Epidermal melanocyte (primary cell): ENCODE results near the gene DOK6.
A peak's percentile ranks its signal among the peaks of the same experiment; 100 is the strongest.

Source experiments
- DNase-seq: peaks from one replicate; pipeline ENCODE4 v3.0.0; 2011; ENCODE audit warnings: low spot score; ENCODE audit not compliant: insufficient read length

Gene DOK6

DNA sequence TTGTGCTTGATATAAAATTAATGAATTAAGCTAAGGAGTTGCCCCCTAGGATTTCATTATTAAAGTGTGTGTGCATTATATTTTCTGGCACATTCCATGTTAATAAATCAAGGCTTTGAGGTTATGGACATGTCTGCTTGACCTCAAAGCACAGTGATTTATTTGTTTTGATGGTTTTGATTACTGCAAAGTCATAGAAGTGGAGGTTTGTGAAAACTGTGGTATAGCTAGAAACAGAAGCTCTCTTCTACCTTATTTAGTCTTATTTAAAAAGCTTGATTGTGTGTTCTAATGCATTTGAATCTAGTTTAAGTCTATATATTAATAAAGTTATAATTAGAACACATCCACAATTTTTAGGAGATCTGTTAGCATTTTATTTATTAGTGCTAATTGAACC, 32.2 kb downstream of the DOK6 start:
- DNase-seq, result no peak

DNA sequence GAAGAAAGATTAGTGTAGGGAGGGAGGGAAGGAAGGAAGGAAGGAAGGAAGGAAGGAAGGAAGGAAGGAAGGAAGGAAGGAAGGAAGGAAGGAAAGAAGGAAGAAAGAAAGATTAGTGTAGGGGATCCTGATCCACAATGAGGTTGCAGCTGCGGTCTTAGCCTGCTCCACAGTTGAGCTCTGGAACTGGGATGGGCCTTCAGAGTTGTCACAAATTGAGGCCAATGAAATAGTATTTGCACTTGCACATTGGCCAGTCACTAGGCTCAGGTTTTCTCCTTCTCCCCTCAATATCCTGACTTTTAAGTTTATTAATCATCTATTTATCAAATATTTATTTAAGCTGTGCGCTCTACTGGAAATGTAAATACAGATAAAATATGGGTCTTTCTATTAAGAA, 34.3 kb downstream of the DOK6 start:
- DNase-seq, result no peak

DNA sequence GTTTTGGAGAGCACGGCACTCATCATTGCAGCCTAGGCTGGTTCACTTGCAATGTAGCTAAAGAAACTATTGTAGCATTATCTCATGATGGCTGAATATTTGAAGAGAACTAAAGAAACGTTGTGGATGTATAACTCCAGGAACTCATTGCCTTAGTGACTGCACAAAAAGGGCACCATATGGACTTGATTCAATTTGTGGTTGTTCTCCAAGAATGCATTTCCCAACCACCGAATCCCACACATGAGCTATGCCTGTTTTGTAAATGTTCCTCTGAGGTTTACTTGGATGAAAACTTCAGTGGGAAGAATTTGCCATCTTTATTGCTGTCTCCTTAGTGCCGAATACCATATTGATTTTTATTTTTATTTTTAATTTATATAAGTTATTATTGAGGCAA, 43.5 kb downstream of the DOK6 start:
- DNase-seq, result peak; percentile 21

DNA sequence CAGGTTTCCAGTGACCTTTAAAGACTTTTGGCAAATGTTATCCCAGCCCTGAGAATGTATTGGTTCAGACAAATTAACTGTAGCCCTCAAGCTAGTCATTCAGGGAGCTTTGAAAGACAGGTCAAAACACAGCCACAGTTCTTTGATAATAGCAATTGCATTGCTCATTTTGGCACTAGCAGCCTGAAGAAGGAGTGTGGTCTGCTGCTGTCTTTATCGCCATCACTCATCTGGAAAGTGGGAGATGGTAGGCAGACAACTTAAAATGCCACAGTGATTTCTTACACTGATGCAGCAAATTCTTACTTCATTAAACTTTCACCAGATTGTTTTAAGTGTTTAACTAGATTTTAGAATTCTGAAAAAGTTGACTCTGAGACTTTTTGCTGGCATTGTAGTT, 47.2 kb downstream of the DOK6 start:
- DNase-seq, result no peak

DNA sequence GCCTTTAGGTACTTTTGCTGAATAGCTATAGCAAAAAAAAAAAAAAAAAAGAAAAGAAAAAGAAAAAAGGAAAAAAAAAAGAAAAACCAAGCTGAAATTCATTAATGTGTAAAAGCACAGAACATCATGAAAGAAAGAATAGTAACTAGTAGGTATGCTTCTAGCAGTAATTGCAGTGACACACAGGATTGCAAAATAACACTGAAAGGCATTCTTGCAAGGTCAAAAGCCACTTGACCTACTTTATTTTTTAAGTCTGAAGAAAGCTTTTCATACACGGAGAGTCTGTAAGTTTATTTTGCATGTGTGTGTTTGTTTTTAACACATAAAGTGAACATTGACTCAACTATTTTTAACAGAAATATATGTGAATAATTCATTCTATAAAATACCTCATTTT, 54.4 kb downstream of the DOK6 start:
- no peak for DNase-seq

DNA sequence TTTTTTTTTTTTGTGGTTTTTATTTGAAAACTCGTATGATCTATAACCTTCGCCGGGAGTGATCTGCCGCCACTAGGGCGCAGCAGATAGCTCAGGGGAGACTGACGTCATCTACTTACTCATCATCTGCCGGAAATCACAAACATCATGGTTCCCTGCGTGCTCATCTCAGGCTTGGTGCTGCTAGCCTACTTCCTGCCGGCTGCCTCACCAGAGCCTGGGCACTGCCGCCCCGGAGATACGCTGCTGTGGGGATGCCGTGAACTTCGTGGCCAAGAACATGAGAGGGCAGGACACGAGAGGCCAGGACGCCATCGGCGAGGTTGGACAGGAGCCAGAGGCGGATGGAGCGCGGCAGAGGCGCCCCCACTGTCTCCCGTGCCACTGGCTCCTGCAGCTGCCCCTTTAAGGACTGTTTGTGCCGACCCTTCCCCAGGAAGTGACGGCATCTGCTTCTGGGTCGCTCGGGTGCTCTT, 68.8 kb downstream of the DOK6 start:
- DNase-seq, result no peak

DNA sequence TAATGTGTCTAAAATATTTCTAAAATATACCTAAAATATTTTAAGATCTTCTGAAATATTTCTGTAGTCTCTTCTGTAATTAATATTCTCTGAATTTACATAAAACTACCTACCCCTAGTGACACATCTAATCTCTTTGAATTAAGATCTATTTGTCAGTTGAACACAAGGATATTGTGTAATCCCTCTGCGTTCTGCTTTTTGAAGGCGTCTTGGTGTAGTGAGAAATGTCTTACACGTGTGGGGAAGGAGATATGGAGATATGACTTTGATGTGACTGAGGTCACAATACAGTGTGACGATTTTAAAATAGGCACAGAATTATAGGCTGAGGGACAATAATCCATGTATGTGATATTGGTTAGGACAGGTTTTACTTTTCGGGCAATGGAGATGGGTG, 79.8 kb downstream of the DOK6 start:
- no peak for DNase-seq

DNA sequence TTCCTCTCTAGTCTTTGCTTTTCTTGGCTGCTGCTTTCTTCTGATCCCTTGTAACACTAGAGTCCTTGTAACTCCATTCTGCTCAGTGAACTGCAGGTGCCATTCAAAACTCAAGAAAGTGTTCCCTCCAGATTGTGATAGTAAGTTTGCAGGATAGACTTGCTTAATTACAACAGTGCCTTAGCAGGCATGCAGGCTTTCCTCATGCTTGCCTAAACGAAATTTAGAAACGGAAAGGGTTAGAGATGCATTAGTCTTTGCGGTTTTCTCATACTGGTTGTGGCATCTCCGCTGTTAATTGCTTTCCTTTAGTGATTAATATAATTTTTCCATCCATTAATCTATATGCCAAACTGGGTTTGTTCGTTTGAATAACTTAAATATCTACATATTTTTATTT, 82.9 kb downstream of the DOK6 start:
- DNase-seq, result no peak

DNA sequence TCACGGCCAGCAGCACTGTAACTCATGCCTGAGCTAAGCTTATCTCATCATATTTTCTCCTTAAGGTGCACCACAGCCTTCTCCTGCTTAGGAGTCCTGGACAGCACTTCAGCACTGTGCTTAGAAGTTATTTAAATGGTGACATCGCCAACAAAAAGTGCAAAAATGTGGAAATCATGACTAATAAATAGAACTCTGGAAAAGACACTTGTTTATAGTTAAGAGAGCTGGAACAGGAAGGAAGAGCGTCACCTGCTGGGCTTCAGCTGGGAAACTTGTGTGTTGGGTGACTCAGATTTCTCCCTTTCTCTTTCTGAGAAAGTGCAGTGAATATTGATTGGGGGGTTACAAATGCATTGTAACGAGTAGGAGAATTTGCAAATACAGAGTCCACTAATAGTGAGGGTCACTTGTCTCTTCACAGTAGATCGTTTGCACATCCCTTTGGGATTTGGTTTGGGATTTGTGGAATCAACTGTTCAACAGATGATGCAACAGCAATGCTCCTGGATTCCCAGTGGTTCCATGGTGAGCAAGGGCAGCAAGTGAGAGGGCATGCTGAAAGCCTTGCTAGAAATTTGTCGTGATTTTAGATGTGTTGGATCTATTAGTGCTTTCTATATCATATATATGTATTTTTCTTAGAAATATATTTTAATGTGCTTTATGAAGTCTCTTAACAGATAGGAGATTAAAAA, 84.2 kb downstream of the DOK6 start:
- no peak for DNase-seq

DNA sequence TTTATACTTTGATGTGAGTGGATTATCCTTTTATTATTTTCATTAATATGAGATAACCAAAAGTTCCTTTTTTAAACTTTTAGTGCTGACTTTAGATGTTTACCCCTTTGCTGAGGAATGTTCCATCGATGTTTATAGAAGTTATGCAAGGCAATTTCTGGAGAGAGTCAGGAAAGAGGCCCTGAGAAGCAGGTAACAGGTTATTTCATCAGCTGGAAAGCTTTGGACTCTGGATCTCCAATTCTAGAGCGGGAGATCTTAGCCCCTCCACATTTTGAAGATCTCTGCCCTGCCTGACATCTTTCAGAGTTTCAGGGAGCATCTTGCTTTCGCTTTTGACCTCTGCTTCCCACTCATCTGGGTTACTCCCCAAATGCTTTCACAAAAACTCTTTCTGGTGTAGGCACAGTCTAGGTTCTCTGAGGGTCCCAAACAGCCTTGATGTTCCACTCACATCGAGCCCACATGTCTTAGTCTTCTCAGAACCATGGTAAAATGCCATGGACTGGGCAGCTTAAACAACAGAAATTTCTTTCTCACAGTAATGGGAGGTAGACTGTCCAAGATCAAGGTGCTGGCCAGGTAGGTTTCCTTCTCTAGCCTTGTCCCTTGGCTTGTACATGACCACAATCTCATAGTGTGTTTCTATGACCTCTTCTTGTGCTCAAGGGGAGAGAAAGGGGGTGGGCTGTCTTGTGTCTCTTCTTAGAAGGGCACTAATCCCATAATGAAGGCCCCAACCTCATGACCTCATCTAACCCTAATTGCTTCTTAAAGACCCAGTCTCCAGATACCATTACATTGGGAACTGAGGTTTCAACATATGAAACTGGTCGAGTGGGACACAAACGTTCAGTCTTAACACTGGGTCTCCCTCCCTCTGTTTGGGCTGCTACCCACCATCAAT, 87.1 kb downstream of the DOK6 start:
- DNase-seq, result no peak

DNA sequence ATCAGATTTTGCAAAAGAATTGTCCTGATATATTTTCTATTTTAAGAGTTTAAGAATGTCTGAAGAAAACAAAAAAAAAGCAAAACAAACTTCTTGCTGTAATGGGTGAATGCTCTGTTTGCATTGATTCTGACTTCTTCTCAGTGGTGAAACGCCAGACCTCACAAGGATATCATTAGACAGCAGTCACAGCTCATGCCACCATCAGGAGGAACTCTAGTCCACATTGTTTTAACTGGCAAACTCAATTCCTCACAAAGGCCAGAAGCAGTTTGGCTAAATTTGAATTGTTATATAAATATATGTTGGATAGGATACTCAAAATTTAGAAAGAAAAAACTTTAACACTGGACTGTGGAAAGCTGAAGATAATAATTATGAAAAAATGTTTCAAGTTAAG, 89.4 kb downstream of the DOK6 start:
- no peak for DNase-seq

DNA sequence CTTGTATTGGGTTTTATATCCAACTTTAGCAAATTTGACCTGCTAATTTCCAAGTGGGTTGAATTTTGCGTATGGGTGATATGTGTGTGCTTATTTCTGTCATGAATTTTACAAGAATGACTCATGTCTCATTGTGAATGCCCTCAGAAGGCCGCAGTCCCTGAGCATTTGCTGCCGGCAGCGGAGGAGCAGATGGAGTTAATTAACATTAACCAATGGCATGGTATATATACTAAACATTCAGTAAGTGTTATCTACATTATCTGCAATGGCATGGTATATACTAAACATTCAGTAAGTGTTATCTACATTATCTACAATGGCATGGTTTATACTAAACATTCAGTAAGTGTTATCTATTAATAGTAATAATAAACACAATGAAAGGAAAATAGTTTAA, 90.1 kb downstream of the DOK6 start:
- DNase-seq, result peak; percentile 32

DNA sequence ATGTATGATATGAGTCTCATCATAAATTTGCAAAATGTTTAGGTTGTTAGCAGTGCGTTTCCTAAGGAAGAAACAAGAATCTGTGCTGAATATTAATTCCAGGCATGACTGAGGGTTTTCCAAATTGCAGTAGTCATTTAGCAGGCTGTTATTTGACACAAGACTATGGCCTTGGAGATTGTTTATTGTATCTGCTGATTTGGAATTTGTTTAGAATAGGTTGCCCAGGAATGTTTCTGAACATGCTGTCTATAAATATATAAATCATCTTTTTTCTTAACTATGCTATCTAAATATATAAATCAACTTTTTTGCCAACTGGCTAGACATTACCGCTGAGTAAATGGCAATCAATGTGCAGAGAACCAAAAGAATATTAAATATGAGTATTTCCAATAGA, 90.9 kb downstream of the DOK6 start:
- DNase-seq, result no peak

DNA sequence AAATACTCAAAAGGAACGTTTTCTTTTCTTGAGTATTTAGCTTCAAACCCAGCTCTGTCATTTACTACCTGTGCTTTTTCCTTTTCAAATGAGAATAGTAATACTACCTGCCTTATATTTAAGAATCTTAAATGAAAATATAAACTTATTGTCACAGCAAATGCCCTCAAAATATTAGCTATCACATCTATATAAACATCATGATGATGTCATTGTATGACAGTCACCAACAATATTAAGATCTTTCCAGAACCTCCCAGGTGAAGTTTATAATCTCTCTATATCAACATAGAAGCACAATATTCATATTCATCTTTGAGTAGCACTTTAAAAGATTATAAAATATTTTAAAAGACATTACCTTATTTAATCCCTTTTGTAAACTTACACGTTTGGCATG, 92.2 kb downstream of the DOK6 start:
- no peak for DNase-seq

DNA sequence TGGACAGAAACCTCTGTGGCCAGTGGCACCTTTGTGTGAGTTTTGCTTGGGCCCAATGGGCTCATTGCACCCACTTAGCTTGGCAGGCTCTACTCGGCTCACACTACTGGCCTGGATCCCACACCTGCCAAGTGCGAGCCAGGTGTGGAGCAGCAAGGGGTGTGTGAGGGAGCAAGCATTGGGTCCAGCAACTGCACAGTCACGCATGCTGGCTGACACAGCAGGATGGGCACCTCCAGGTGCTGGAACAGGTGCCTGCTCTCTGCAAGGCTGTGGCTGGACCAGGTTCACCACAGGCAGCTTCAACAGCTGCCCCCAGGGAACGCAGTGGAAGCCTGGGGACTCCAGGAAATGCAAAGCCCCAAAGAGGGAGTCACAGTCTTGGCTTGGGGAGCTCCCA, 94.2 kb downstream of the DOK6 start:
- no peak for DNase-seq

DNA sequence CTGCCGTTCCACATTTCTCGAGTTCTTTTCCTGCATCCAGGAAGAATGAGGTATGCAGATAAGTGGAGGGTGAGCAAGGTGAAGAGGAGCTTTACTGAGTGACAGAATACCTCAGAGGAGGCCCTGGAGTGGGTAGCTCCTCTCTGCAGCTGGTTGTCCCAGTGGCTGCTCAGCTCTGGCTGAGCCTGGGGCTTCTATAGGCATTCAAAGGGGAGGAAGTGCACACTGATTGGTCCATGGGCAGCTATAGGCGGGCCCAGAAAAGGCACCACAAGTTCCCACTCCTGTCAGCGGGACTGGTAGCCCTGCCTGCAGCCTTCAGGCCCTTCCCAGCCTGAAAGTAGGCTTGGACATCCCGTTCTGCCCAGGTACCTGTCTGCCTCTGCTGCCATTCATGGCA, 94.7 kb downstream of the DOK6 start:
- DNase-seq, result no peak

DNA sequence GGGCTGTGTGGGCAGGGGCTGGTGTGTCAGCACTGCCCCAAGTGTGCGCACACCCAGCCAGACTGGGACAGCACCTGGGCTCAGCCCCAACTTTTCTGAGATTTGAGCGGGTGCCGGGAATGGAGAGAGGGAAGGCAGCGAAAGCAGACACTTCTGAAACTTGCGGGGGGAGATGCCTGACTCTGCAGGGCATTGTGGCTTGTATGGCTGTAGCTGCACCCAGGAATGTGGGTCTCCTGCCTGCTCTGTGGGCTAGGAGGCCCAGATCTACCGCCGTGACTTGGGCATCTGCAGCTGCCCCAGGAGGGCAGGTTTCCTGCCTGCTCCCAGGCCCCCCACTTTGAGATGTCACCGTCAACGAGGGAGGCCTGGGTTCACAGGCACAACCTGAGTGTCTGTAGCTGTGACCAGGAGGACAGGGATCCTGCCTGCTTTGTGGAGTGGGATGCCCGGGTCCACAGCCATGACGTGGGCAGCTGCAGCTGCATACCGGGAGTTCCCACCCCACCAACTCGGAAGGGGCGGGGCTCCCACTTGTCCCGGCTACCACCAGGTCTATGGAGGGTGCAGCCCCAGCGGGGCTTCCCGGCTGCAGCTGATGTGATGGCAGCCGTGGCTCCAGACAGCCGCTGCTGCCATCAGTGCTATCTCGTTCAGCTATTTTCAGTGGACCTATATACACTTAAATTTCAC, 95.3 kb downstream of the DOK6 start:
- no peak for DNase-seq

DNA sequence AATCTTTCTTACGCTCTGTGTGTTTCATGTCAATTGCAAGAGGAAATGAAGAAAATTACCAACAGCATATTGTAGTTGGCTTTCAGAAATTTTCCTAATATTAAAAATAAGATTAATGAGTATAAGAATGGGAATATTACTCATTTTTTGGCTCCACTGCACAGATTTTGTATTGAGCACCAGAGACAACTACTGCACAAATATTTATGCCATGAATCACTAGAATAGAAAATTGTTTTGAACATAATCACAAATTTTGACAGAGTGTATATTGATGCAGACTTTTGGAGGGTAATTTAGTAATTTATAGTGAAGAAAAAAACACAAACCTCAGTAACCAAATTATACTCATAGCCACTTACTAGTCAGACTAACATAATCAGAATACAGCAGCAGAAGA, 118.3 kb downstream of the DOK6 start:
- no peak for DNase-seq

DNA sequence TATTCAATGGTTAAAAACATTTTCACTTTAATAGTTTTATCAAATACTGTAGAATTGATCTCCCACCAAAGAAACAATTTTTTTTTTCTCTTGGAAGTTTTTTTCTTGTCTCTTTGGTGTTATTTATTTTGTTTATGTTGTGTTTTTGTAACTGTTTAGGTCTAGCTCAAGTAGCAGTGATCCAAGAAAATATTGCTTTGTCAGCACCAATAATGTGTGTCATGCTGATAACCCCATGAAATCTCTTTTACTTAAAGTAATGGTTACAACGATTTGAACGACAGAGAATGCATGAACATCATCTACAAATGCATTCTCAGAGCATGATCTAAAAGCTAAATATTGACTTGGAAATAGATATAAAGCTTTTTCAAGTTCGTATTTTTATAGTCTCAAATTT, 122.9 kb downstream of the DOK6 start:
- DNase-seq, result no peak

DNA sequence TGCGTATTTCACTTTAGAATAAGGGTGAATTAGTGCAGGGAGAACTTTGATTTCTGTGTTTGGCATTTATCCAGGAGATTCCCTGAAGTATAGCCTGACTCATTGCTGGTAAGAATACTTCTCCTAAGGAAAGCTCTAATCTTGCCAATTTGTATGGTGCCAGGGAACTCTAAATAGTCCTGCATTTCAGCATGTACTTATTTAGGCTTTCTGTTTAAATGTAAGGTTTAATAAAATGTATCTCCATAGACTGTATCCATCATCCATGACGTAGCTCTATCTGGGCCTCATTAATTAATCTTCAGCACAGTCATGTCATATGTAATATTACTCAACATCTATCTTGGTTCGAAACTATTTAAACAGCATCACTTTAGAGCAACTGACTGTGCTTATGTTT, 127.7 kb downstream of the DOK6 start:
- no peak for DNase-seq

DNA sequence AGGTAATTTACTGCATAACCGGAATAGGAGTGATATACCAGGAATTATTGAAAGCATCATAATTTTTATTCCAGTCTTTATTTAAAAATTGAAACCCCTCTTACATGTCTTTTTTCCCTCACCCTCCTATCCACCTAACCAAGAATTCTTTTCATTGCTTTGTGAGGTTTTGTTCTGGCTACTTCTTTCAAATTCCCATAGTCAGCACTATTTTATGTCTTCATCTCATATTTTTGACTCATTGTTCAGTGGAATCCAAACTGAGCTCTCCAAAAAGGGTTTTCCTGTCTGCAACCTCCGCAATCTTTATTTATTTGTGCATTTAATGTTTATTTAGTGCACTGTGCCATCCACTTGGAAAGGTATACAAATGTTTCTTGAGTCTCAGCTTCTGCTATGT, 128.5 kb downstream of the DOK6 start:
- DNase-seq, result no peak

DNA sequence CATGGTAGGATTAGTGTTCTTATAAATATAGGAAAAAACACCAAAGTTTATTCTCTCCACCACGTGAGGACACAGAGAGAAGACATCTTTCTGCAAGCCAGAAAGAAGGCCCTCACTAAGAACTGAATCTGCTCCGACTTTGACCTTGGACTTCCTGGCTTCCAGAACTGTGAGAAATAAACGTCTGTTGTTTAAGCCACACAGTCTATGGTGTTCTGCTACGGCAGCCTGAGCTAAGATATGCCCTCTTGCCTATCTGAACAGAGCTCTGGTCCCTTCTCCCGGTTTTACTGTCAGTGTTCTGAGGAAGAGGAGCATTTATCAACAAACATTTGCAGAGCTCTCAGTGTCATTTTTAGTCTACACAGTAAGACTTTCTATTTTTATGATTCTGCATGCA, 131.3 kb downstream of the DOK6 start:
- no peak for DNase-seq
